Progenitor cell of endocrine pancreas (in vitro differentiated cells): ENCODE measurements around the gene RBMS1. TPM values are rescaled to one million over a fixed set of nuclear protein-coding genes. Genes with fewer than 3 reads are reported as not detected.

Source experiments
- DNase-seq: peaks from one replicate; pipeline ENCODE4 v3.0.0; 2021; ENCODE audit warnings: low spot score; ENCODE audit not compliant: unreplicated experiment
- H3K27ac Mint-ChIP-seq: 2 replicates; pipeline ENCODE4 v1.8.0; 2021; ENCODE audit warnings: mild to moderate bottlenecking, moderate library complexity, mixed read lengths
- H3K27me3 Mint-ChIP-seq: 2 replicates; pipeline ENCODE4 v1.8.0; 2021; ENCODE audit warnings: mixed read lengths
- H3K36me3 Mint-ChIP-seq: 2 replicates; pipeline ENCODE4 v1.8.0; 2022; ENCODE audit warnings: mixed read lengths; ENCODE audit not compliant: insufficient read depth
- H3K4me1 Mint-ChIP-seq: 2 replicates; pipeline ENCODE4 v1.8.0; 2021; ENCODE audit warnings: low read depth, mixed read lengths
- H3K4me3 Mint-ChIP-seq: 2 replicates; pipeline ENCODE4 v1.8.0; 2021; ENCODE audit warnings: low read depth, mild to moderate bottlenecking, moderate library complexity, mixed read lengths
- H3K9me3 Mint-ChIP-seq: 2 replicates; pipeline ENCODE4 v1.8.0; 2021; ENCODE audit warnings: low read depth, mixed read lengths
- CTCF ChIP-seq: fragments of 200-600 bp; sonication (generic); IDR thresholded peaks from one replicate; pipeline ENCODE4 v1.5.0; 2021; ENCODE audit warnings: antibody characterized with exemption, mild to moderate bottlenecking; ENCODE audit not compliant: unreplicated experiment
- total RNA-seq: library from RNA; stranded (reverse); gene quantifications from 2 replicates; pipeline ENCODE4 v1.2.1, GENCODE V29; 2021

Gene RBMS1
- total RNA-seq, 1 donor from 2014 or later = 59.8 TPM

DNA sequence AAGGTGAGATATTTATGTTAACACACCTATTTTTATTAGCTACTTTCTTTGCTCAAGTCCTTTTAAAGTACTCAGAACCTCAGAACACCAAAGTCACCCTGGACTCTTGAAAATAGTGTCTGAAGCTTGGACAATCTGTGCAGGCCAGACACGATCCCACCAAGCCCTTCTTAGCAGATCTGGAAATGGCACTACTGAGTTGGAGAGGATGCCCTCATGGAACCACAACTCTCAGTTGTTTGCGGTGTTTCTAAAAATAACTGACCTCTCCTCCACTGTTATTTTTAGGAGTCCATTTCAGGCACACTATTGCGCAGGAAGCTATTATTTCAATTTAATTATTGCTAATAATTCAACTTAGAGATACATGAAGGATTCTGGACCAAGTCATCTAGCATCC is 190.1 kb downstream of the RBMS1 start:
- H3K4me1 Mint-ChIP-seq = no peaks in the 10 kb centered on the region
- peaks cover 18% of the 10 kb centered on the region for H3K36me3 Mint-ChIP-seq
- no peaks in the 10 kb centered on the region for H3K27me3 Mint-ChIP-seq
- TF ChIP-seq CTCF = no peak
- H3K4me3 Mint-ChIP-seq = no peak overlapping the region
- H3K27ac Mint-ChIP-seq = no peak overlapping the region
- H3K9me3 Mint-ChIP-seq = no peaks in the 10 kb centered on the region
- DNase-seq = no peak

DNA sequence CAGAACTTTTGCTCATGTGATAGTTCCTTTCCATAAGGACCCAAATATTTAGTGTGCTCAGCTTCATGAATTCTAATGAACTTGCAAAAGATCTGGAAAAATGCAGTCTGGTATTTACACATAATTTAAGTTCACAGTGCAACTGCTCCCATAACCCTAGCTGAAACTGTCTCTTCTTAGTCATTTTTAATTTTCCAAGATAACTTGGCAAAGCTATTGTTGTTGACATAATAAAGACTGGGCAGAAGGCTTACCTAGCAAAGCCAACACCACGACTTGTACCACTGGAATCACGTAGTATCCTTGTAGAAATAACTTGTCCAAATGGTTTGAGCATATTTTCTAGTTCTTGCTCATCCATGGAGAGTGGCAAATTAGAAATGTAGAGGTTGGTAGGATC is 190.5 kb downstream of the RBMS1 start:
- Mint-ChIP-seq H3K9me3 (no peaks in the 10 kb centered on the region), H3K4me1 (no peaks in the 10 kb centered on the region), H3K27me3 (no peaks in the 10 kb centered on the region), H3K36me3 (peaks cover 22% of the 10 kb centered on the region), H3K4me3 (no peak overlapping the region), H3K27ac (no peak overlapping the region)
- DNase-seq = no peak
- TF ChIP-seq CTCF = no peak

DNA sequence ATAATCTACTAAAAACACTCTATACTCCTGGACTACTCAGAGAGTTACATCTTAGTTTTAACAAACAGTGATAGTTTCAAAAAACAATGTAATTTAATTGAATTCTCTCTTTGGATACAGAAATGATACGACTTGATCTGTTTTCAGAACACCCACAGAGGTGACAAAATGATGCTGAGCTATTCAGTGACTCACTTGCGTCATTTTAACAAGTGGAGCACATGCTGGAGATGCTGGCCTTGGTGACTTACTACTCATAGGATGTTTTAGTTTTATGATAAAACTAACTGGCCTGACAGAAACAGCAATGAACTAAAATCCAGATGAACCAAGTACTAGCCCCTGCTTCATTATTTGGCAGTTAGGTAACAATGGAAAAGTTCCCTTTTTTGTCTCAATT is 192.2 kb downstream of the RBMS1 start:
- no peaks in the 10 kb centered on the region for H3K27me3 Mint-ChIP-seq
- no peaks in the 10 kb centered on the region for H3K9me3 Mint-ChIP-seq
- H3K27ac Mint-ChIP-seq = no peak overlapping the region
- DNase-seq = no peak
- TF ChIP-seq CTCF = no peak
- H3K4me3 Mint-ChIP-seq = no peak overlapping the region
- no peaks in the 10 kb centered on the region for H3K4me1 Mint-ChIP-seq
- H3K36me3 Mint-ChIP-seq = peaks cover 30% of the 10 kb centered on the region

DNA sequence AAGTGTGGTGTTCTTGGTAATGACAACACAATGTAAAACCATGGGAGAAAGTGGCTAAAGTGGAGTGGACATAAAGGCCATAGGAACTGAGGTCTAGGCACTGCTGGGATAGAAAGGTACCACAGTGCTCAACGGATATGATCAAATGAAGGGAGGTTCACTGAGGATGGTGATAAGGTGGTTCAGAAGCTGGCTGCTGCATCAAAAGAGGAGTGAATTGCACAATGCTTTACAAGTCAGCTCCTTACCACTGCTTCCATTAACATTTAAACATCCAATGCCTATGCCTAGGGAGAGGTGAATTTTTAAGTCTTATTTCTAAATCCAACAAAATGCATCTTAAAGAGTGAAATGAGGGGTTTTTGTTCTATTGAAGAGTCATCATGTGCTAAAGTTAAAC is 193.4 kb downstream of the RBMS1 start:
- no peak for TF ChIP-seq CTCF
- Mint-ChIP-seq H3K4me3 (no peak overlapping the region), H3K36me3 (peaks cover 33% of the 10 kb centered on the region), H3K9me3 (no peaks in the 10 kb centered on the region), H3K27ac (no peak overlapping the region), H3K27me3 (no peaks in the 10 kb centered on the region), H3K4me1 (no peaks in the 10 kb centered on the region)
- DNase-seq = no peak

DNA sequence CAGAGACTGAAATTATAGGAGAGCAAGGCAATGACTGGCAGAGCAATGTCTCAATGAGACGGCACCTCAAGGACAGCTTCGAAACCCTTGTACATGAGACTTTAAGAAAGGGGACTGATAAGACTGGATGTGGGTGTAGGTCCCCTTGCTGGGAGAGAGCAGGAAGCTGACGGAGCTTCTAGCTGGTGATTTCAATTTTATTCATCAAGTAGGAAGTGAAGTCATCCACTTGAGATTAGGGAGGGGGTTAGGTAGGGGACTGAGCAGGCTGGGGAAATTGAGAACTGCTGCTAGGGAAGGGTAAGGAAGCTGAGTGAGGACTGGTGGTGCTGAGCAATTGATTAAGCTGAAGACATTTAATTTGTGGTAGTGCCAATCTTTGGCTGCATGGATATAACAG is 194.1 kb downstream of the RBMS1 start:
- TF ChIP-seq CTCF = no peak
- H3K9me3 Mint-ChIP-seq = no peaks in the 10 kb centered on the region
- DNase-seq = no peak
- no peaks in the 10 kb centered on the region for H3K27me3 Mint-ChIP-seq
- H3K4me1 Mint-ChIP-seq = no peaks in the 10 kb centered on the region
- H3K27ac Mint-ChIP-seq = no peak overlapping the region
- no peak overlapping the region for H3K4me3 Mint-ChIP-seq
- peaks cover 33% of the 10 kb centered on the region for H3K36me3 Mint-ChIP-seq
